Ovary (tissue), 3 donors: ENCODE results near the gene VSIG10L2.

Experiments
- POLR2A ChIP-seq: fragments of 450-650 bp; IDR thresholded peaks from one replicate; pipeline ENCODE4 v1.6.1; 2017; ENCODE audit warnings: antibody characterized with exemption, mild to moderate bottlenecking, moderate library complexity
- TF ChIP-seq, protein P1 (sequence below), 3 donors: fragments of 450-650 bp in 2 of 3; fragments of 200-600 bp in 1 of 3; IDR thresholded peaks; one replicate each; pipeline versions ENCODE4 v1.5.1 to v1.8.0; 2016 to 2022; ENCODE audit warnings: antibody characterized with exemption in 3 of 3, mild to moderate bottlenecking in 1 of 3
- donor health status: DM: no; HTN: no; CAD: no.

DNA sequence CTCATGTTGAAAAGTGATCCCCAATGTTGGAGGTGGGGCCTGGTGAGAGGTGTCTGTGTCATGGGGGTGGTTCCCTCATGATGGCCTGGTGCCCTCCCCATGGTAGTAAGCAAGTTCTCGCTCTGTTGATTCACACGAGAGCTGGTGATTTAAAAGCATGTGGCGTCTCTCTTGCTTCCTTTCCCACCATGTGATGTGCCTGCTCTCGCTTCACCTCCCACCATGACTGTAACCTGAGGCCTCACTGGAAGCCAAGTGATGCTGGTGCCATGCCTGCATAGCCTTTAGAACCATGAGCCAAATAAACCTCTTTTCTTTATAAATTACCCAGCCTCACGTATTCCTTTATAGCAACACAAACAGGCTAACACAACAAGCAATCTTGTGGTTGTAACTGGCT is 52.4 kb downstream of the VSIG10L2 start:
- TF ChIP-seq POLR2A: no peak
- TF ChIP-seq, protein P1, sequence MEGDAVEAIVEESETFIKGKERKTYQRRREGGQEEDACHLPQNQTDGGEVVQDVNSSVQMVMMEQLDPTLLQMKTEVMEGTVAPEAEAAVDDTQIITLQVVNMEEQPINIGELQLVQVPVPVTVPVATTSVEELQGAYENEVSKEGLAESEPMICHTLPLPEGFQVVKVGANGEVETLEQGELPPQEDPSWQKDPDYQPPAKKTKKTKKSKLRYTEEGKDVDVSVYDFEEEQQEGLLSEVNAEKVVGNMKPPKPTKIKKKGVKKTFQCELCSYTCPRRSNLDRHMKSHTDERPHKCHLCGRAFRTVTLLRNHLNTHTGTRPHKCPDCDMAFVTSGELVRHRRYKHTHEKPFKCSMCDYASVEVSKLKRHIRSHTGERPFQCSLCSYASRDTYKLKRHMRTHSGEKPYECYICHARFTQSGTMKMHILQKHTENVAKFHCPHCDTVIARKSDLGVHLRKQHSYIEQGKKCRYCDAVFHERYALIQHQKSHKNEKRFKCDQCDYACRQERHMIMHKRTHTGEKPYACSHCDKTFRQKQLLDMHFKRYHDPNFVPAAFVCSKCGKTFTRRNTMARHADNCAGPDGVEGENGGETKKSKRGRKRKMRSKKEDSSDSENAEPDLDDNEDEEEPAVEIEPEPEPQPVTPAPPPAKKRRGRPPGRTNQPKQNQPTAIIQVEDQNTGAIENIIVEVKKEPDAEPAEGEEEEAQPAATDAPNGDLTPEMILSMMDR (IDR thresholded peaks at IDR 0.05): no peak
